Central memory CD8-positive, alpha-beta T cell (primary cell): ENCODE measurements around the gene GSTA3.
"Not testable (repeated sequence)": the region's sequence is repeated elsewhere in the genome, so short reads cannot be mapped to it uniquely, and the experiment has no call there.

ENCODE experiments used
- ATAC-seq: fragments of 150-1000 bp; cut with Tn5 transposase; replicated peaks from 2 replicates; pipeline ENCODE4 v1.10.0; 2022; ENCODE audit warnings: mild to moderate bottlenecking, moderate FRiP score, moderate number of reproducible peaks; ENCODE audit not compliant: poor library complexity, severe bottlenecking; ENCODE audit errors: extremely low read depth
- DNase-seq, 2 donors: peaks; one replicate each; pipeline ENCODE4 v3.0.0; 2021; ENCODE audit warnings: low spot score in 2 of 2
- H3K27ac Mint-ChIP-seq: one replicate; pipeline ENCODE4 v1.8.0; 2022; ENCODE audit warnings: low read depth, mild to moderate bottlenecking, moderate library complexity, mixed read lengths
- H3K27me3 Mint-ChIP-seq: one replicate; pipeline ENCODE4 v1.8.0; 2022; ENCODE audit warnings: mixed read lengths
- H3K36me3 Mint-ChIP-seq: one replicate; pipeline ENCODE4 v1.8.0; 2022; ENCODE audit warnings: mild to moderate bottlenecking, moderate library complexity, mixed read lengths; ENCODE audit not compliant: insufficient read depth
- H3K4me1 Mint-ChIP-seq: one replicate; pipeline ENCODE4 v1.8.0; 2022; ENCODE audit warnings: mixed read lengths
- H3K4me3 Mint-ChIP-seq: one replicate; pipeline ENCODE4 v1.8.0; 2022; ENCODE audit warnings: mild to moderate bottlenecking, moderate library complexity, mixed read lengths
- H3K9me3 Mint-ChIP-seq: one replicate; pipeline ENCODE4 v1.8.0; 2022; ENCODE audit warnings: mixed read lengths

GSTA3 gene

GRCh38 chr6:52904562-52905279 is 4.8 kb downstream of the GSTA3 start:
- Mint-ChIP-seq H3K27me3 (peaks cover 30% of the 10 kb centered on the region), H3K27ac (no peak overlapping the region), H3K4me1 (no peaks in the 10 kb centered on the region), H3K9me3 (no peaks in the 10 kb centered on the region), H3K36me3 (no peaks in the 10 kb centered on the region), H3K4me3 (no peak overlapping the region)
- no peak for DNase-seq
- ATAC-seq, result no peak

GRCh38 chr6:52900536-52900935 is 9.0 kb downstream of the GSTA3 start:
- Mint-ChIP-seq H3K27ac (no peak overlapping the region), H3K27me3 (peaks cover 47% of the 10 kb centered on the region), H3K36me3 (no peaks in the 10 kb centered on the region), H3K4me1 (no peaks in the 10 kb centered on the region), H3K9me3 (no peaks in the 10 kb centered on the region), H3K4me3 (no peak overlapping the region)
- ATAC-seq (no peak), DNase-seq (no peak)

- H3K4me3 Mint-ChIP-seq, H3K9me3 Mint-ChIP-seq, DNase-seq, ATAC-seq, H3K27ac Mint-ChIP-seq, H3K4me1 Mint-ChIP-seq, H3K36me3 Mint-ChIP-seq: not testable (repeated sequence)
- H3K27me3 Mint-ChIP-seq, result peaks cover 30% of the 10 kb centered on the region
Observed at GRCh38 chr6:52895790-52896189, 13.7 kb downstream of the GSTA3 start.

GRCh38 chr6:52894285-52894684 is 15.2 kb downstream of the GSTA3 start:
- ATAC-seq, result no peak
- no peaks in the 10 kb centered on the region for H3K9me3 Mint-ChIP-seq
- H3K4me1 Mint-ChIP-seq, result no peaks in the 10 kb centered on the region

GRCh38 chr6:52893803-52894202 is 15.7 kb downstream of the GSTA3 start:
- no peaks in the 10 kb centered on the region for H3K4me1 Mint-ChIP-seq
- H3K4me3 Mint-ChIP-seq, result no peak overlapping the region
- H3K27me3 Mint-ChIP-seq, result peaks cover 29% of the 10 kb centered on the region
- DNase-seq, result no peak
- no peaks in the 10 kb centered on the region for H3K36me3 Mint-ChIP-seq
- no peak for ATAC-seq
- H3K9me3 Mint-ChIP-seq, result no peaks in the 10 kb centered on the region
- no peak overlapping the region for H3K27ac Mint-ChIP-seq

More at GRCh38 chr6:52894285-52894684, 15.2 kb downstream of the GSTA3 start:
- Mint-ChIP-seq H3K36me3 (no peaks in the 10 kb centered on the region), H3K4me3 (no peak overlapping the region), H3K27me3 (peaks cover 30% of the 10 kb centered on the region), H3K27ac (no peak overlapping the region)
- no peak for DNase-seq

GRCh38 chr6:52893221-52893620 is 16.3 kb downstream of the GSTA3 start:
- DNase-seq (no peak), ATAC-seq (no peak)
- Mint-ChIP-seq H3K36me3 (no peaks in the 10 kb centered on the region), H3K4me1 (no peaks in the 10 kb centered on the region), H3K27me3 (peaks cover 23% of the 10 kb centered on the region), H3K9me3 (no peaks in the 10 kb centered on the region), H3K27ac (no peak overlapping the region), H3K4me3 (no peak overlapping the region)

GRCh38 chr6:52890018-52890417 is 19.5 kb downstream of the GSTA3 start:
- Mint-ChIP-seq H3K27me3 (peaks cover 21% of the 10 kb centered on the region), H3K36me3 (no peaks in the 10 kb centered on the region), H3K9me3 (no peaks in the 10 kb centered on the region), H3K4me1 (no peaks in the 10 kb centered on the region), H3K27ac (no peak overlapping the region), H3K4me3 (no peak overlapping the region)
- DNase-seq (no peak), ATAC-seq (no peak)

GRCh38 chr6:52887910-52888524 is 21.5 kb downstream of the GSTA3 start:
- Mint-ChIP-seq H3K9me3 (no peaks in the 10 kb centered on the region), H3K27me3 (peaks cover 21% of the 10 kb centered on the region), H3K4me1 (no peaks in the 10 kb centered on the region), H3K4me3 (no peak overlapping the region), H3K36me3 (no peaks in the 10 kb centered on the region), H3K27ac (no peak overlapping the region)
- ATAC-seq, result no peak
- DNase-seq, result no peak

GRCh38 chr6:52881996-52882841 is 27.3 kb downstream of the GSTA3 start:
- Mint-ChIP-seq H3K4me1 (peaks cover 11% of the 10 kb centered on the region), H3K36me3 (no peaks in the 10 kb centered on the region), H3K9me3 (no peaks in the 10 kb centered on the region), H3K27ac (peak overlapping the region; percentile 13), H3K27me3 (no peaks in the 10 kb centered on the region), H3K4me3 (peak overlapping the region; percentile 77)
- ATAC-seq, result peak; percentile 94
- peak; percentile 39 to 55 for DNase-seq

- Mint-ChIP-seq H3K36me3 (no peaks in the 10 kb centered on the region), H3K27me3 (no peaks in the 10 kb centered on the region), H3K27ac (no peak overlapping the region), H3K4me3 (peak overlapping the region; percentile 77), H3K4me1 (peaks cover 11% of the 10 kb centered on the region), H3K9me3 (no peaks in the 10 kb centered on the region)
- no peak for DNase-seq
- ATAC-seq, result no peak
Observed at GRCh38 chr6:52881662-52881995, 27.9 kb downstream of the GSTA3 start.

- DNase-seq, result no peak
- ATAC-seq, result no peak
- H3K36me3 Mint-ChIP-seq, result no peaks in the 10 kb centered on the region
Observed at GRCh38 chr6:52877786-52878185, 31.7 kb downstream of the GSTA3 start.

GRCh38 chr6:52877168-52877567 is 32.3 kb downstream of the GSTA3 start:
- H3K4me1 Mint-ChIP-seq, result peaks cover 10% of the 10 kb centered on the region
- DNase-seq (no peak), ATAC-seq (no peak)
- no peak overlapping the region for H3K4me3 Mint-ChIP-seq
- peaks cover 19% of the 10 kb centered on the region for H3K27me3 Mint-ChIP-seq
- H3K9me3 Mint-ChIP-seq, result no peaks in the 10 kb centered on the region
- H3K27ac Mint-ChIP-seq, result no peak overlapping the region
- H3K36me3 Mint-ChIP-seq, result no peaks in the 10 kb centered on the region

More at GRCh38 chr6:52877786-52878185, 31.7 kb downstream of the GSTA3 start:
- no peak overlapping the region for H3K27ac Mint-ChIP-seq
- no peak overlapping the region for H3K4me3 Mint-ChIP-seq
- no peaks in the 10 kb centered on the region for H3K9me3 Mint-ChIP-seq
- peaks cover 11% of the 10 kb centered on the region for H3K4me1 Mint-ChIP-seq
- peaks cover 19% of the 10 kb centered on the region for H3K27me3 Mint-ChIP-seq
